HG02938 (cell line): ENCODE data around the gene FAM13A.
"Not testable (repeated sequence)": the region's sequence is repeated elsewhere in the genome, so short reads cannot be mapped to it uniquely, and the experiment has no call there.

Source experiments
- ATAC-seq: cut with Tn5 transposase; IDR thresholded peaks from one replicate; pipeline ENCODE4 v1.9.1; 2021; ENCODE audit warnings: mild to moderate bottlenecking, moderate library complexity; ENCODE audit not compliant: unreplicated experiment

The FAM13A gene

DNA sequence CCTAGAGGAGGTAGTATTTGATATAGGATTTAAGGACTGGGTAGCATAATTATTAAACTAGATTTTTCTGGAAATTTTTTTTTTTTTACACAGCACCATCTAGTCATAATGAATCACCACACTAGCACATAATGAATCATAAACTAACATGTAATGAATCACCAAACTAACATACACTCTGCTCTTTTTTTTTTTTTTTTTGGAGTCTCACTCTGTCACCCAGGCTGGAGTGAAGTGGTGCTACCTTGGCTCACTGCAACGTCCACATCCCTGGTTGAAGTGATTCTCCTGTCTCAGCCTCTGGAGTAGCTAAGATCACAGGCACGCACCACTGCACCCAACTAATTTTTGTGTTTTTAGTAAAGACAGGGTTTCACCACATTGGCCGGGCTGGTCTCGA is 92.5 kb downstream of the FAM13A start:
- peak; percentile 56 for ATAC-seq

DNA sequence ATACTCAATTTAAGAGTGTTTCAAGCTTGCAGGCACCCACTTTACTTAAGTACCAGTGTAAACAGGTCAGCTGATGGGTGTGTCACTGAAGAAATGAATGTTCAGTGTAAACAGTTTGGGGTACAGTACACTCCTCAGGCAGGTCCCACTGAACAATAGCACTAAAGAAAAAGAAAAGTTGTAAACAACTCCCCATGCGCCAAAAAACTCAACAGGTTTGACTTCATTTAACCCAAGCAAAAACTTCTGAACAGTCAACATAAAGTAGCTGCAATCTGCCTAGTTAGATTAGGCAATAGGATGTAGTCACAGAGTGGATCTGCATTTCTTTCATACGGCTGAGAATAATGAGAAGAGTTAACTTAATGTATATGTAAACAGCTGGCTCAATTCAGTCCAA is 93.2 kb downstream of the FAM13A start:
- ATAC-seq, result no peak

DNA sequence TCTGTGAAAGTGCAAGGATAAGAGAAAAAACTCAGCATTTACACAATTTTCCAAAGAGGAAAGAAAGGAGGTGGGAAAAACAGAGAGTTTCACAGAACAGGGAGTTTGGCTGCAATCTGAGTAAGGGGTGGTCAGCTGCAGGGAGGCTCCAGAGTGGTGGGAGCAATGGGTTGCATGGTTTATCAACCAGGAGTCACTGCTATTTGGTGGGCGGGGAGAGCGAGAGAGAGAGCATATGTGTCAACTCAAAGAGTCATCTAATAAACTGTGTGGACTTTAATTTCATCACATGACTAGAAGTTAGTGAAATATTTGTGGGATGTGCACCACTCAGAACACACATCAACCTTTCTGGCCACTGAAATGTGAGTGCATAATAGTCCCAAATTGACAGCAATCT is 94.6 kb downstream of the FAM13A start:
- no peak for ATAC-seq

DNA sequence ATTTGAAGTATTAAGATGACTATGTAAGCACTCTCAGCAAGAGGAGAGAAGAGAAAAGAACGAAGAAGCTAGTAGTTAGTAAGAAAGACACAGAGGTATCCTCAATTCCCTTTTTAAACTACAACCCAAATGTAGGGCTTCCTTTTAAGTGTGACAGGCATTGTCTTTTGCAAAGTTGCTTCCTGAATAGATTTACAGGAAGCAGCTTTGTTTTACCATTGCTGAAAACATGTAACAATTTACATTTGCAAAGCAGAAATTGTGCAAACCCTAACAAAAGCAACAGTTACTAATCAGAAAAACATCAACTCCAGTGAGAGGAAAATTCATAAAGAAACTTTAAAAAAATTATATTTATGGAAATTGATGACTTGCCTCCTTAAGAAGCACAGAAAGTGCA is 96.4 kb downstream of the FAM13A start:
- ATAC-seq, result no peak

DNA sequence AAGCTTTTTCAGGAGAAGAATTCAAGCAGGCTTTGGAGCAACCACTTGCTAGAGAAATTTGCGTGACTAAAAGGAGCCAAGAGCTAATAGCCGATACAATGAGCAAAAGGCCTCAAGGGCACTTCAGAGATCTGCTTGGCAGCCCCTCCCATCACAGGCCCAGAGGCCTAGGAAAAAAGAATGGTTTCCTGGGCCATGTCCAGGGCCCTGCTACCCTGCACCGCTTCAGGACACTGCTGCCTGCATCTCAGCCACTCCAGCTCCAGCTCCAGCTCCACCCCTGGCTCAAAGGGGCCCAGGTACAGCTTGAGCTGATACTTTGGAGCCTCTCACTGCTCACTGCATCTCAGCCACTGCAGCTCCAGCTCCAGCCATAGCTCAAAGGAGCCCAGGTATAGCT is 98.9 kb downstream of the FAM13A start:
- no peak for ATAC-seq

DNA sequence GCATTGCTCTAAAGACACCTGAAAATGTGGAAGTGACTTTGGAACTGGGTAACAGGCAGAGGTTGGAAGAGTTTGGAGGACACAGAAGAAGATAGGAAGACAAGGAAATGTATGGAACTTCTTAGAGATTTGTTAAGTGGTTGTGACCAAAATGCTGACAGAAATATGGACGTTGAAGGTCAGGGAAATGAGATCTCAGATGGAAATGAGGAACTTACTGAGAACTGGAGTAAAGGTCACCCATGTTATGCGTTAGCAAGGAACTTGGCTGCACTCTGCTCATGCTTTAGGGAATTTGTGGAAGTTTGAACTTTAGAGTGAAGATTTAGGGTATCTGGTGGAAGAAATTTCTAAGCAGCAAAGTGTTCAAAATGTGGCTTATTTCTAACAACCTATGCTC is 99.4 kb downstream of the FAM13A start:
- ATAC-seq, result no peak

DNA sequence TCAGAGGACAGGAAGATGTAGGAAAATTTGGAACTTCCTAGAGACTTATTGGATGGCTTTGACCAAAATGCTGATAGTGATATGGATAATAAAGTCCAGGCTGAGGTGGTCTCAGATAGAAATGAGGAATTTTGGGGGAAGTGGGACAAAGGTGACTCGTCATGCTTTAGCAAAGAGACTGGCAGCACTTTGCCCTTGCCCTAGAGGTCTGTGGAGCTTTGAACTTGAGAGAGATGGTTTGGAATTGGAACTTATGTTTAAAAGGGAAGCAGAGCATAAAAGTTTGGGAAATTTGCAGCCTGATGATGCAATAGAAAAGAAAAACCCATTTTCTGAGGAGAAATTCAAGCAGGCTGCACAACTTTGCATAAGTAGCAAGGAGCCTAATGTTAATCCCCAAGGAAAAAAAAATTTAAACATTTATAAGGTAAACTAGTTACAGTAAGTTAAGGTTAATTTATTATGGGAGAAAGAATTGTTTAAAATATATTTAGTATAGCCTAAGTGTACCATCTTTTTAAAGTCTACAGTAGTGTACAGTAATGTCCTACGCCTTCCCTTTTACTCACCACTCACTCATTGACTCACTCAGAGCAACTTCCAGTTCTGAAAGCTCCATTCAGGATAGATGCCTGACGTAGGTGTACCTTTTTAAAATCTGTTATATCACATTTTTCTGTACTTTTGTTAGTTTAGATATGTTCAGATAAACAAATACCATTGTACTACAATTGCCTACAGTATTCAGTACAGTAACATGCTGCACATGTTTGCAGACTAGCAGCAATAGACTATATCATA is 101.2 kb downstream of the FAM13A start:
- no peak for ATAC-seq

DNA sequence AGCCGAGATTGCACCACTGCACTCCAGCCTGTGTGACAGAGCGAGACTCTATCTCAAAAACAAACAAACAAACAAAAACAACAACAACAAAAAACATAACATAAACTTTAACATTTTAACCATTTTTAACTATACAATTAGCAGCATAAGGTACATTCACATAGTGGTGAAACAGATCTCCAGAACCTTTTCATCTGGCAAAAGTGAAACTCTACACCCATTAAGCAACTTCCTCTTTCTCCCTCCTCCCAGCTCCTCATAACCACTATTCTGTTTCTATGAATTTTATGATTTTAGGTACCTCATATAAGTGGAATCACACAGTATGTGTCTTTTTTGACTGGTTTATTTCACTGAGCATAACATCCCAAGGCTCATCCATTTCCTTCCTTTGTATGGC is 103.6 kb downstream of the FAM13A start:
- ATAC-seq, result no peak

DNA sequence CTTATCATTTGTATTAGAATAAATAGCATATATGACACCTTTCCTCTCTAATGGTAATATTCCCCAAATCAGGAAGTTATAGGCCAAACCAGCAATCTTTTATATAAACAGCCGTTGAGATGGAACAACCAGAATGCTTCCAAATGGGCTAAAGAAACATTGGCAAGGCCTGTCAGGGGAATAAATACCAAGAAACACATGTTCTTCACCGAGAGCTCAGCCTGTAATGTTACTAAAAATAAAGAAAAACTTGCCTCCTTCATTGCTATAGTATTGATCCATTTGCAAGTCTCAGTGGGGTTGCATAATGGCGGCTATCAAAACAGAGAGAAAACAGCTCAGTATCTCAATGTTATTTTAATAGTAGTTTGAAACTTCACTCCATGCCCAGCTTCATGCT is 104.9 kb downstream of the FAM13A start:
- ATAC-seq, result no peak

DNA sequence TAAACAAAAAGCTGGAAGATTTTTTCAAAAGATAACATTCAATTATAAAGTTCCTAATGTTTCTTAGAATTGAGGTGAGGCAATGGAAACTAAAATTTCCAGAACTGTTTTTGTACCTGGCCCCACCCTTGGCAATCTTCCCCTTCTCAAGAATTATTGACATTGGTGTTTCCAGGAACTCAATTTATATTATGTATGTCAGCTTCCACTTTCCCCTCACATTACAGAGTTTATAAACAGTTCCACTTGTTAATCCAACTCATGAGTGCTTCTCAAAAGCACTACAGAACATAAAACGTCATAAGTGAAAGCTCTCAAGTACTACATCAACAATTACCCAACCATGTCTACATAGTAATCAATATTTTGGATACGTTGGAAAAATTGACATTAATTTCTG is 107.4 kb downstream of the FAM13A start:
- ATAC-seq, result no peak

DNA sequence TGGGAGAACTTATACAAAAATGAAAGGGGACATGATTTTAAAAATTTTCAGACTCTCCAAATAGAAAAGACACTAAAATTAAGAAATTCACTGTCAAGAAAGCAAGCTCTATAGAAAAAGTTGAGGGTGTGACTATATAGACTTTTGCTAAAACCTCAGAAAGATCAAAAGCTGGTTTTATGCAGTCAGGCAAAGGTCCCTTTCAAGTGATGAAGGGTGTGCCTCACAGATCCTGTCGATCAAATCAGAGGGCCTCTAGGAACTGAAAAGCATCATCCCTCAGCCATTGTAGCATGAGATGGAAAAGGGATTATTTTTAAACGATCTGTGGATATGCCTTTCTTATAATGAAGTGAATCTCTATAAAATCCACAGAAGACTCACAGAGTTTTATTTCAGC is 116.5 kb downstream of the FAM13A start:
- ATAC-seq, result no peak

DNA sequence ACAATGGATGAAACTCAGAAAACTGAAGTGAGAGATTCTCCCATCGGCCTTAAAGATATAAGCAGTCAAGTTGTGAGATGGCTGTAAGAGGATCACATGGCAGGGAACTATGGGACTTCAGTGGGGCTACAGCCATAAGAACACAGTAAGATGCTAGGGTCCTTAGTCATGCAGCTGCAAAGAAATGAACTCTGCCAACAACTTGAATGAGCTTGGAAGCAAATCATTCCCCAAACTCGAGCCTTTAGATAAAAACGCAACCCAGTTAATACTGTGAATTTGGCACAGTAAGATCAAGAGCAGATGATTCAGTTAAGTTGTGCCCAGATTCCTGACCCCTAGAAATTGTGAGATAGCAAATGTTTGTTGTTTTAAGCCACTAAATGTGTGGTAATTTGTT is 117.3 kb downstream of the FAM13A start:
- ATAC-seq, result no peak

DNA sequence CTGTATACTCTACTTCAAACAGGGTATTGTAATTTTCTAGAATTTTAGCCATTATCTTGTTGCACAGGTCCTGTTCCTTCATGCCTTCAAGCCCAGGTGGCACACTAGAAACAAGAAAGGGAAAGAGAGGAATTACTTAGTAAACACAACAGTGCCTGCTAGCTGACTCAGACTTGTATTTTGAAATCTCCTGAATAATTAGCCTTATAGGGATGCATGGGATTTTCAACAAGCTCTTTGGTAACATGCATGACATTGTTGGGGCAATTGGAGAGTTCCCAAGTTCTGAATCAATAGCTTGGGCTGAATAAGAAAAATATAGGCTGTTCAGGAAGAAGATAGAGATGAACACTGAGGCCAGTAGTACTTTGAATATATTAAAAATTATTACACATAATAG is 118.8 kb downstream of the FAM13A start:
- no peak for ATAC-seq

DNA sequence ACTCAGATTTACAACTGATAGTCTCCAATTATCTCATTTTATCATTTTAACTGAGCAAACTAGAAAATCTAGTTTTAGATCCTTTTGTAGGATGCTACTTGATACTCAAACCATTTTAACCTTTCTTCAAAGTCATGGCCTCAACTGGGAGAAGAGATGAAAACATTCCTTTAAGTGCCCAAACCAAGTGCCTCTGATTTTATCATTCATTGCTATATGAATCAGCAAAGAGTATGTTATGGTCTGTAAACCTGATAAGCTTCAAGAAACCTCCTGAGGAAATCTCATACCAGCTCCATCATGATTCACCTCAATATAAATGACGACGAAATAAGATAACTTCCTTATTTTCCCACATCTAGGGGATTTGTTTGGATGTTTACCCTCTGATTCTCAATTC is 119.9 kb downstream of the FAM13A start:
- ATAC-seq, result no peak

DNA sequence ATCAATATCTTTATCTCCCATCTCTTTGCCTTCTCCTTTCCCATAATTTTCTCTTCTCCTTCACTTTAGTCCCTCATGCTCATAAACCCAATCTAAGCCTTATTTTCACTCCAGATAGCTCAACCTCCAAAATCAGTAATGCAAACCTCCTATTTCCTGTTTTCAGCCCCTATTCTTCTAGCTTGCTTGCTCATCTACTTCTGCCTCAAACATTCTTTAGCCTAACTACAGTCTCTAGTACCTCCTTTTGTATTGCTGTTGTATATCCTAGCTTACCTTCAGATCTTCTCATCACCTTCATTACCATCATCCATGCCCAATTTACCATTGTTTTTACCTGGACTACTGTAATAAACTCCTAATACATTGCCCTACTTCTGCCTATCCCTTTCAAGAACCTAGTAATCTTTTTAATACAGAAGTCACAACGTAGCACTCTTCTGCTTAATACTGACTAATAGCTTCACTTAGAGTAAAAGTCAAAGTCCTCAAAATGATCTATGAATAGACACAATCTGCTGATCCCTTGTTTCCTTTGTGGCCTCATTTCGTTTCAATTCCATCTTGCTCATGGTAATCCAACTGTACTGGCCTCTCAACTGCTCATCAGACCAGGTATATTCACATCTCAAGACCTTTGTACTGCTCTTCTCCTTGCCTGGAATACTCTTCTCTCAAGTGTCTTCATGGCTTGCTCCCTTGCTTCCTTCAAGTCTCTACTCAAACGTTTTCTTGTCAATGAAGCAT is 123.4 kb downstream of the FAM13A start:
- ATAC-seq, result no peak

DNA sequence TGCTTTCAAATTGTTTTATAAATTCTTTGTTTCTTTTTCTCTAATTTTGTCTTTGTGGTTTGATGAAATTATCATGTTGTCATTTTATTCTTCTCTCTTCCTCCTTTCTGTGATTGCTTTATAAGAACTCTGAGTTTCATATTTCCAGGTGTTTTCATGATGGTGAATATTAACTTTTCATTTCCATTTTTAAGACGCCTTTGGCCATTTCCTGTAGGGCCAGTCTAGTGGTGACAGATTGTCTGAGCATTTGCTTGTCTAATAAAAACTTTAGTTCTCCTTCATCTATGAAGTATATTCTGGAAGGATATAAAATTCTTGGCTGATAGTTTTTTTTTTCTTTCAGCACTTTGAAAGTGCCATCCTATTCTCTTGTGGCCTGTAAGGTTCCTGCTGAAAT is 128.1 kb downstream of the FAM13A start:
- peak; percentile 44 for ATAC-seq

DNA sequence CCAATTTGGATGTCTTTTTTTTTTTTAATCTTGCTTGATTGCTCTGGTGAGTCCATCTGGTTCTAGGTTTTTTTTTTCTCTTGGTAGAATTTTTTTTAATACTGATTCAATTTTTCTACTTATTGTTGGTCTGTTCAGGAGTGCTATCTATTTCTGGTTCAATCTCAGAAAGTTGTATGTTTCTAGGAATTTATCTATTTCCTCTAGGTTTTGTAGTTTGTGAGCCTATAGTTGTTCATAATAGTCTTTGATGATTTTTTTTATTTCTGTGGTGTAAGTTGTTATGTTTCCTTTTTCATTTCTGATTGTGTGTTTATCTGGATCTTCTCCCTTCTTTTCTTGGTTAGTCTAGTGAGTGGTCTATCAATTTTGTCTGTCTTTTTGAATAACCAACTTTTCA is 129.6 kb downstream of the FAM13A start:
- ATAC-seq, result no peak

DNA sequence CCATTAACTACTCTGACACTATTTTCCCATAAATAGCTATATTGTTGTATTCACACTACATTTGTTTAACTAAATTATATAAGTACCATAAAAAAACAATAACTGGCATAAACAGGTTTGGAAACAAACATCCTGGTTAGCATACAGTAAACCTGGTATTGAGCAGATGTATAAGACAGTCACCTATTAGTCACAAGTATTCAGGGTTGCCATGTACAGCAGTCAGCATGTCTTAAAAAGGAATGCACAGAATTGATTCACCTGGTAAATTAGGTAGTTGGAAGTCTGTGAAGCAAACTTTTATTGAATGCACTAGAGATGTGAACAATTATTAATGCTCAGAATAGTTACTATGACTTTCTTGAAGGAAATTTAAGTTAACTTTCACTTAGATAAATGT is 137.9 kb downstream of the FAM13A start:
- no peak for ATAC-seq

DNA sequence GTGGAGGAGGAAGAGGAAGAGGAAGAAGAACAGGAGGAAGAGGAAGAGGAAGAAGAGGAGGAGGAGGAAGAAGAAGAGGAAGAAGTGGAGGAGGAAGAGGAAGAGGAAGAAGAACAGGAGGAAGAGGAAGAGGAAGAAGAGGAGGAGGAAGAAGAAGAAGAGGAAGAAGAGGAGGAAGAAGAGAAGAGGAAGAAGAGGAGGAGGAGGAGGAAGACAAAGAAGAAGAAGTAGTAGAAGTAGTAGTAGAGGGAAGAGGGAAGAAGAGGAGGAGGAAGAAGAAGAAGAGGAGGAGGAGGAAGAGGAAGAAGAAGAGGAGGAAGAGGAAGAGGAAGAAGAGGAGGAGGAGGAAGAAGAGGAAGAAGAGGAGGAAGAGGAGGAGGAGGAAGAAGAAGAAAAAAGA is 143.8 kb downstream of the FAM13A start:
- ATAC-seq, result not testable (repeated sequence)

DNA sequence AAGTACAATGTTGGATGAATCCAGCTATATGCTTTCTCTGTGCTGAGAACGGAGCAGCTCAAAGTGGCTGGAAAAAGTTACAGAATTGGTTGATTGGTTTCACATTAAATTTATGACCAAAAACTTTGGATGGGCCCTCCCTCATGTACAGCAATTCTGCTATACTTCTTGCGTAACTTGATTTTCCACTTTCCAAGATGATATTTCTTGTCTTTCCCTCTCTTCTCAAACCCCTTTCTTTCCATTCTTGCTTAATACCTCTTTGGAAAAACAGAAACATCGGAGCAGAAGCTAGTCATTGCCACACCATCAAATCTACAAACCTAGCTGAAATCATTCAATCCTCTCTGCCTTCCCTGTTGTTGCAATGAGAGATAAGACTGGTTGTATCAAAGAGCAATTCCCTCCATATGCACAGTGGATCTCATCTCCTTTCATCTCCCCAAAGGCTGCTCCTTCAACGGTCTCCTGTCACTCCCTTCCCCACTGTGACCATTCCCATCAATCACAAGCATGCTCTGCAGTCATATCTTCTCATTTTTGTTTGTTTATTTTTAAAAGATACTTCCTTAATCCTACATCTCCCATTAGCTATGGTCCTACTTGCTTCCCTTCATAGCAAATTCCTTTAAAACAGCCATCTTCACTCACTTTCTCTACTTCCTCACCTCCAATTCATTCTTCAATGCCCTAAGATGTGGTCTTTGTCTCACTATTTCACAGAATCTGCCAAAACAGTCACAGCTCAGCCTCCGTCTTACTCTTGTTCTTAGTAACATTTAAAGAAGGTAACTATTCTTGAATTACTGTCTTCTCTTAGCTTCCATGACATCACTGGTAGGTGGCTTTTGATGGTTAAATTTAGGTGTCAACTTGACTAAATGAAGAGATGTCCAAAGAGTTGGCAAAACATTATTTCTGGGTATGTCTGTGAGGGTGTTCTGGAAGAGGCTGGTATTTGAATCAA is 145.5 kb downstream of the FAM13A start:
- ATAC-seq, result no peak

DNA sequence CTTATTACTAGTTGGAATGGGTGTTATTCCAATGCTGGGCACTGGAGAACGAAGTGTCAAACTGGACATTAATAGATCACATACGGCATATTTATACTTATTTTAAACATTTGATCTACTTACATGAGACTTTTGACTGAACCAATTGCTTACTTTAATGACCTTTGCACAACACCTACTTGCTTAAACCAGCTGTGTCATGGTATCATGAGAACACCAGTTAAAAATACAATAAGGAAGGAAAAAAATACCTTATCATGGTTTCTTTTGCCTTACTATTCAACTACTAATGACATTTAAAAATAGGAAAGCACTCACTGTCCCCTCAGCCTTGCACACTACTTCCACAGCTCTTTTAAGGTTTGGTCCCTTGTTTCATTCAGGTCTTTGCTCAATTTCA is 146.9 kb downstream of the FAM13A start:
- no peak for ATAC-seq
